MM.1S (cell line): ENCODE measurements around the gene MAPK4.

ENCODE experiments used
- CTCF ChIP-seq: fragments of 300-600 bp; sonication (generic); IDR thresholded peaks from 2 replicates; pipeline ENCODE4 v1.5.1; 2016; ENCODE audit warnings: antibody characterized with exemption, low read length, mixed read lengths
- EZH2phosphoT487 ChIP-seq: fragments of 300-600 bp; sonication (generic); IDR thresholded peaks from 2 replicates; pipeline ENCODE4 v1.6.1; 2018; ENCODE audit warnings: antibody characterized with exemption, low read length

GRCh38 chr18:50704357-50704940 is 144.6 kb downstream of the MAPK4 start:
- TF ChIP-seq CTCF (no peak), EZH2phosphoT487 (no peak)
